Measurements from ENCODE around the gene PRRC2A. TPM values are rescaled to one million over a fixed set of nuclear protein-coding genes. Genes with fewer than 3 reads are reported as not detected.

Gene PRRC2A
- total RNA-seq, 1 donor from 2014 or later: 290 TPM

DNA sequence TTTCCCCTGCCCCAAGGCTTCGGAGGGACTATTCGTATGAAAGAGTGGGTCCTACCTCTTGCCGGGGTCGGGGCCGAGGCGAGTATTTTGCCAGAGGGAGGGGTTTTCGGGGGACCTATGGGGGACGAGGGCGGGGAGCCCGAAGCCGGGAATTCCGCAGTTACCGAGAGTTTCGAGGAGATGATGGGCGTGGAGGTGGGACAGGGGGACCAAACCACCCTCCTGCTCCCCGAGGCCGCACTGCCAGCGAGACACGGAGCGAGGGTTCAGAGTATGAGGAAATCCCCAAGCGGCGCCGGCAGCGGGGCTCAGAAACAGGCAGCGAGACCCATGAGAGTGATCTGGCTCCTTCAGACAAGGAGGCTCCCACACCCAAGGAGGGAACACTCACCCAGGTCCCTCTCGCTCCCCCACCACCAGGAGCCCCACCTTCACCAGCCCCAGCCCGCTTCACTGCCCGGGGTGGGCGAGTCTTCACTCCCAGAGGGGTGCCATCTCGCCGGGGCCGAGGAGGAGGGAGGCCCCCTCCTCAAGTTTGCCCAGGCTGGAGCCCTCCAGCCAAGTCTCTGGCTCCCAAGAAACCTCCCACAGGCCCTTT, 11.3 kb downstream of the PRRC2A start:
- Mint-ChIP-seq H3K4me3 (no peak overlapping the region), H3K27me3 (ENCODE audit: low read depth) (no peaks in the 10 kb centered on the region), H3K9me3 (no peaks in the 10 kb centered on the region), H3K36me3 (peaks cover 48% of the 10 kb centered on the region), H3K27ac (peak overlapping the region; percentile 21), H3K4me1 (no peaks in the 10 kb centered on the region)
- no peak for DNase-seq (ENCODE audit: low spot score in 2 of 2, unreplicated experiment in 2 of 2)
- TF ChIP-seq, protein P1, sequence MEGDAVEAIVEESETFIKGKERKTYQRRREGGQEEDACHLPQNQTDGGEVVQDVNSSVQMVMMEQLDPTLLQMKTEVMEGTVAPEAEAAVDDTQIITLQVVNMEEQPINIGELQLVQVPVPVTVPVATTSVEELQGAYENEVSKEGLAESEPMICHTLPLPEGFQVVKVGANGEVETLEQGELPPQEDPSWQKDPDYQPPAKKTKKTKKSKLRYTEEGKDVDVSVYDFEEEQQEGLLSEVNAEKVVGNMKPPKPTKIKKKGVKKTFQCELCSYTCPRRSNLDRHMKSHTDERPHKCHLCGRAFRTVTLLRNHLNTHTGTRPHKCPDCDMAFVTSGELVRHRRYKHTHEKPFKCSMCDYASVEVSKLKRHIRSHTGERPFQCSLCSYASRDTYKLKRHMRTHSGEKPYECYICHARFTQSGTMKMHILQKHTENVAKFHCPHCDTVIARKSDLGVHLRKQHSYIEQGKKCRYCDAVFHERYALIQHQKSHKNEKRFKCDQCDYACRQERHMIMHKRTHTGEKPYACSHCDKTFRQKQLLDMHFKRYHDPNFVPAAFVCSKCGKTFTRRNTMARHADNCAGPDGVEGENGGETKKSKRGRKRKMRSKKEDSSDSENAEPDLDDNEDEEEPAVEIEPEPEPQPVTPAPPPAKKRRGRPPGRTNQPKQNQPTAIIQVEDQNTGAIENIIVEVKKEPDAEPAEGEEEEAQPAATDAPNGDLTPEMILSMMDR (IDR thresholded peaks at IDR 0.05; ENCODE audit: unreplicated experiment): no peak

DNA sequence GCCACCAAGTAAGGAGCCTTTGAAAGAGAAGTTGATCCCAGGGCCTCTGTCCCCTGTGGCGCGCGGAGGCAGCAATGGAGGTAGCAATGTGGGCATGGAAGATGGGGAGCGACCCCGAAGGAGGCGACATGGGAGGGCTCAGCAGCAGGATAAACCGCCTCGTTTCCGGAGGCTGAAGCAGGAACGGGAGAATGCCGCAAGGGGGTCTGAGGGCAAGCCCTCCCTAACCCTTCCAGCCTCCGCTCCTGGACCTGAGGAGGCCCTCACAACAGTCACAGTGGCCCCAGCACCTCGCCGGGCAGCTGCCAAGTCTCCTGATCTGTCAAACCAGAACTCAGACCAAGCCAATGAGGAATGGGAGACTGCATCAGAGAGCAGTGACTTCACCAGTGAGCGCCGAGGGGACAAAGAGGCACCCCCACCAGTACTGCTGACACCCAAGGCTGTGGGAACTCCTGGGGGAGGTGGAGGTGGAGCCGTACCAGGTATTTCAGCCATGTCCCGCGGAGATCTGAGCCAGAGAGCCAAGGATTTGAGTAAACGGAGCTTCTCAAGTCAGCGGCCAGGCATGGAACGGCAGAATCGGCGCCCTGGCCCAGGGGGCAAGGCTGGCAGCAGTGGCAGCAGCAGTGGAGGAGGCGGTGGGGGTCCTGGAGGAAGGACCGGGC, 11.9 kb downstream of the PRRC2A start:
- DNase-seq (ENCODE audit: low spot score in 2 of 2, unreplicated experiment in 2 of 2): no peak
- Mint-ChIP-seq H3K4me3 (no peak overlapping the region), H3K4me1 (no peaks in the 10 kb centered on the region), H3K27ac (peak overlapping the region; percentile 21), H3K36me3 (peaks cover 44% of the 10 kb centered on the region), H3K9me3 (no peaks in the 10 kb centered on the region), H3K27me3 (ENCODE audit: low read depth) (no peaks in the 10 kb centered on the region)
- TF ChIP-seq, protein P1 (IDR thresholded peaks at IDR 0.05; ENCODE audit: unreplicated experiment): no peak

DNA sequence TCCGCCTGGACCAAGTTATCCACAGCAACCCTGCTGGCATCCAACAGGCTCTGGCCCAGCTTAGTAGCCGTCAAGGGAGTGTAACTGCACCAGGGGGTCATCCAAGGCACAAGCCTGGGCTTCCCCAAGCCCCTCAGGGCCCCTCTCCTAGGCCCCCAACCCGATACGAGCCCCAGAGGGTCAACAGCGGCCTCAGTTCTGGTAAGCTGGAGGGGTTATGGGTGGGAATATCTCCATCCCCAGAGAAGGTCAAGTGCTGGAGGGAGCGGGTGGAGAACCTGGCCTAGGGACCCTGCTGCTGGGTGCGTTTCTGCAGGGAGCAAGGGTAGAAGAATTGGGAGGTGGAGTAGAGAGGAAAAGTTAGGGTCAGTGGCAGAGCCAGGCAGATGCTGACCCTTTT, 12.9 kb downstream of the PRRC2A start:
- TF ChIP-seq, protein P1 (IDR thresholded peaks at IDR 0.05; ENCODE audit: unreplicated experiment): no peak
- Mint-ChIP-seq H3K36me3 (peaks cover 36% of the 10 kb centered on the region), H3K27ac (no peak overlapping the region), H3K4me3 (no peak overlapping the region), H3K4me1 (no peaks in the 10 kb centered on the region), H3K9me3 (no peaks in the 10 kb centered on the region), H3K27me3 (ENCODE audit: low read depth) (no peaks in the 10 kb centered on the region)
- DNase-seq (ENCODE audit: low spot score in 2 of 2, unreplicated experiment in 2 of 2): no peak

DNA sequence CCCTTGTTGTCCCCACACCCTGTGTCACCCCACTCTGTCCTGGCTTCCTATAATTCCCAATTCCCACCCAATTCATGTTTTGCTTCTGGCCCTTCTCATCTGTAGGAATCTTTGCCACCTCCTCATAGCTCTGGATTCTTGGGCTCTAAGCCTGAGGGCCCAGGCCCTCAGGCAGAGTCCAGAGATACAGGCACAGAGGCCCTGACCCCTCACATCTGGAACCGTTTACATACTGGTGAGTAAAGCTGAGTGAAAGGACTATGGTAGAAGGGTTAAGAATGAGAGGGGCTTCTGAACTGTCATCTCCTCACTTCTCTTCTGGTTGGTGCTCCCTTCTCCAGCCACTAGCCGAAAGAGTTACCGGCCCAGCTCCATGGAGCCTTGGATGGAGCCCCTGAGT, 13.6 kb downstream of the PRRC2A start:
- peak overlapping the region; percentile 48 for H3K27ac Mint-ChIP-seq
- TF ChIP-seq, protein P1 (IDR thresholded peaks at IDR 0.05; ENCODE audit: unreplicated experiment): no peak
- peaks cover 39% of the 10 kb centered on the region for H3K36me3 Mint-ChIP-seq
- no peaks in the 10 kb centered on the region for H3K4me1 Mint-ChIP-seq
- H3K27me3 Mint-ChIP-seq (ENCODE audit: low read depth): no peaks in the 10 kb centered on the region
- no peak overlapping the region for H3K4me3 Mint-ChIP-seq
- no peak for DNase-seq (ENCODE audit: low spot score in 2 of 2, unreplicated experiment in 2 of 2)
- no peaks in the 10 kb centered on the region for H3K9me3 Mint-ChIP-seq

DNA sequence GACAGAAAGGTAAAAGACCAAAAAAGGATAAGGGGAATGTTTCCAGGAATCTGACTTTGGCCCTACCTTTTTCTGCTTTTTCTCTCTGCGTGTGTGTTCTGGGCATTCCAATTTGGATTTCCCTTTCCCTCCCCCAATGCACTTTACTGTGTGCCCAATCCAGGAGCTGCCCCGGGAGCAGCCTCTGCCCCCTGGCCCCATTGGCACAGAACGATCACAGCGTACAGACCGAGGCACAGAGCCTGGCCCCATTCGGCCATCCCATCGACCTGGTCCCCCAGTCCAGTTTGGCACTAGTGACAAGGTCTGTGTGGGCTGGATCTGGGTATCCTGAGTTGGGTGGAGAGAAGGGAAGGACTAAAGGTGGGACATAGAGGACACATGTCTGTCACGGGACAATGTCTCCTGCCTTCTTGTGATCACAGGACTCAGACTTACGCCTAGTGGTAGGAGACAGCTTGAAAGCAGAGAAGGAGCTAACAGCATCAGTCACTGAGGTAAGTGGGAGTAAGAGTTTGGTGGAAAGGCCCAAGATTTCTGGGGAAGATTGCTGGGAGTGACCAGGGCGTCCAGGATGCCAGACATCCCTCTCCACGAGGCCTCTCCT, 14.6 kb downstream of the PRRC2A start:
- no peak for DNase-seq (ENCODE audit: low spot score in 2 of 2, unreplicated experiment in 2 of 2)
- TF ChIP-seq, protein P1 (IDR thresholded peaks at IDR 0.05; ENCODE audit: unreplicated experiment): no peak
- Mint-ChIP-seq H3K36me3 (peaks cover 37% of the 10 kb centered on the region), H3K27me3 (ENCODE audit: low read depth) (no peaks in the 10 kb centered on the region), H3K9me3 (no peaks in the 10 kb centered on the region), H3K4me3 (no peak overlapping the region), H3K4me1 (no peaks in the 10 kb centered on the region), H3K27ac (peak overlapping the region; percentile 50)
